GM18861 (cell line): ENCODE results near the gene SRP19.
"Not testable (repeated sequence)": the region's sequence is repeated elsewhere in the genome, so short reads cannot be mapped to it uniquely, and the experiment has no call there.

Experiments used
- ATAC-seq: cut with Tn5 transposase; IDR thresholded peaks from one replicate; pipeline ENCODE4 v1.9.1; 2021; ENCODE audit not compliant: unreplicated experiment

Gene SRP19

DNA sequence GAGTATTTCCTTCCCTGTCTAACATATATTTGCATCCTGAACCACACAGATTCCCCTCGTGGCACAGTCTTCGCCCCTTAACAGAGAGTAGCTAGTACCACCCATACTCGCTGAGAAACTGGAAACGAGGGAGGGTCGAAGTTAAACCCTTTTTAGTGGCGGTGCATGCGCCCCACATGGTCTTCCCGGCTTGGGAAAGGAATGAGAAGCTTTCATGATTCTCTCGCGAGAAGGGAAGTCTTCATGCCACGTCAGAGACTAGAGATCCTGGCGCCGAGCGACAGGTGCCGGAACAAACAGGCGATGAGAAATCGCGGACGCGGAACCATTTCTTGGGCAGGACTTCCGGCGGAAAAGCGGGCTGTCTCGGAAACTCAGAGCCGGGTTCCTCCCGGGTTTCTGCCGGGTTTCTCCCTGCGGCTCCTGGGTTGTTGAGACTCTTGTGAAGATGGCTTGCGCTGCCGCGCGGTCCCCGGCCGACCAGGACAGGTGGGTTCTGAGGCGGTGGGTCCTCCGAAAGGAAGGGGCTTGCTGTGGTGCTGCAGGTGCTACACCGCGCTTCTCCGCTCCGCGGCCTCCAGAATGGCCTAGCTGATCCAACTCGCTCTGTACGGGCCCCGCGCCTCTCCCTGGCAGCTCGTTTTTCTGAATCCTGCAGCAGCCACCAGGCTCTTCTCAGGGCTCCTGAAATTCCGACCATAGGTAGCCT is at the start of gene SRP19:
Gene SRP19, plus strand, starts transcription at position 359 of the 709 bp plus-strand sequence. Its CDS starts 90 bp downstream, at position 449.
- ATAC-seq = peak; percentile 98

- ATAC-seq = no peak
Measured at GRCh38 chr5:112812549-112812948, 48.5 kb upstream of the SRP19 start.

- no peak for ATAC-seq
Measured at GRCh38 chr5:112820246-112820645, 40.8 kb upstream of the SRP19 start.

GRCh38 chr5:112822456-112822855 is 38.6 kb upstream of the SRP19 start:
- ATAC-seq = no peak

DNA sequence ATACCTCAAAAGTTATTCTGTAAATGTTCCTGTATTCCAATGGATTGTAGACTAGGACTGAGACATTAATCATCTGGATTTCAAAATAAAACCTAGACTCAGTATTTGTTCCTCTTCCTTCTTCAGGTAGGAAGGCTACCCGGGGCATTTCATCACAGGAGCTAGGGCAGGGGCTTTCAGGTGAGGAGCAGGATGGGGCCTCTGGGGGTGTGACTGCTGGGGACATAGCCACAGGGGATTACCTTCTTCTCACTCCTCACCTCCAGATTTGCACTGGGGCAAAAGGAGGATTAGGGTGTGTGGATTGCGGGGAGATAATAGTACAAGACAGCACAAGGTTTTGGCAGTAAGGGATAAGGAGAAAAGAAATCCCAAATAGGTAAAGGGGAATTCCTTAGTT is 37.9 kb upstream of the SRP19 start:
- ATAC-seq = no peak

DNA sequence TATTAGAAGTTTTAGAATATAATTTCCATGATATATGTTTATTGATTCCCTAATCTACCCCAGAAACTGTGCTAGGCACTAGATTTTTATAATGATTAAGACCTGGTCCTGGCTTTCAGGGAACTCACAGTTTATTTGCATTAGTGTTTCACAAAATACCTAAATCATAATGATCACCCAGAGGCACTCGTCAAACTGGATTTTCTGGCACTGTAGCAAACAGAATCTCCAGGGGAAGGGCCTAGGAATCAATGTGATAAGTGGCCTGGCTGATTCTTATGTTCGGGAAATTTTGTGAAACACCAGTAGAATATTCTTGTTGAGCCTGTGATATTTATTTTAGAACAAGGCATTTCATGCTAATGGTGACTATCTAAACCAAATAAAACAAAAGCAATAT is 37.4 kb upstream of the SRP19 start:
- no peak for ATAC-seq

DNA sequence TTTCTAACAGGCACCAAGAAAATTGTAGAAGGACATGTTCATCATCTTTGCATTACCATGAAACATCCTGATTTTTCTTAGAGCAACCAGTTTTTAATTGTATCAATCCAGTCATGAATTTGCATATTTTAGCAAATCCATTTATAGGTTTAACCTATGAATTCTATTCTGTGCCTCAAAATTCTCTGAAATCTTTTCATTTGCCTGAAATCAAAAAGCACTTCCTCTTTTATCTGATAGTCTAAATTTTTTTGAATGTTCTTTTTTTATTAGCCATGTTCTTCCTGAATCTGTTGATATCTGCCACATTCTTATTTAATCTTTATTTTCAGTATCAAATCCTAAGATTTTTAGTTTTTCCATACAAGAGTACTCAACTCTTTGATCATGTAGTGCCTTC is 36.9 kb upstream of the SRP19 start:
- ATAC-seq = no peak

- no peak for ATAC-seq
Measured at GRCh38 chr5:112830378-112830777, 30.7 kb upstream of the SRP19 start.

- no peak for ATAC-seq
Measured at GRCh38 chr5:112833971-112834370, 27.1 kb upstream of the SRP19 start.

GRCh38 chr5:112844489-112844888 is 16.6 kb upstream of the SRP19 start:
- no peak for ATAC-seq

DNA sequence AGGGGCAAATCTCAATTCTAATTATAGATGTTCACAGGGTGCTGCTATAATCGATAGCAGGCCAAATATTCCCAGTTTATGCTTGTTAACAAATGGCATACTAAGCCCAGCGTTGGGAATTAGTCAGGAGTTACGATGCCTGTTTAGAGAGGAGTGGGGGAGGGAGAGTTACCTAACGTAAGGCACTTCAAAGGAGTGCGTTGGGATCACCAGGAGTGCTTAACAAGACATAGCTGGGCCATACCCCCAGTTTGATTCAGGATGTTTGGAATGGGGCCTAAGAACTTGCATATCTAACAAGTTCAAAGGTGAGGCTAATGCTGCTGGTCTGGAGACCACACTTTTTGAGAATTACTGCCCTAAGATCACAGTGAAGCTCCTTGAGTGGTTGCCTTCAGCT is 14.5 kb upstream of the SRP19 start:
- no peak for ATAC-seq

DNA sequence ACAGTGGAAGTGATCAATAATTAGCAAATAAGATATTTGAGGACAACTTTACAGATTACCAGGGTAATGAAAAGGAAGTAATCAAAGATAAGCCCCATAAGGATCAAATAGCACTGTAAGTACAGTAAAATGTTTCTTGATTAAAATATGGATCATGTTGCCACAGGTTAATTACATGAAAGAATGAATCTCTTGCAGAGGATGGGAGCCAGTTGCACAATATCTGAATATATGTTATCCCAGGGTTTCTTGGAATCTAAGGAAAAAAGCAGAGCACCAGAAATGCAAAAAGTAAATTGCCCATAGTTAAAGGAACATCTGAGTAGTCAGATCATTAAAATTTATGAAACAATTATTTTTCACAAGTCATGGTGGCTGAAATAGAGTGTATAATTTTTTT is 13.8 kb upstream of the SRP19 start:
- ATAC-seq = no peak

DNA sequence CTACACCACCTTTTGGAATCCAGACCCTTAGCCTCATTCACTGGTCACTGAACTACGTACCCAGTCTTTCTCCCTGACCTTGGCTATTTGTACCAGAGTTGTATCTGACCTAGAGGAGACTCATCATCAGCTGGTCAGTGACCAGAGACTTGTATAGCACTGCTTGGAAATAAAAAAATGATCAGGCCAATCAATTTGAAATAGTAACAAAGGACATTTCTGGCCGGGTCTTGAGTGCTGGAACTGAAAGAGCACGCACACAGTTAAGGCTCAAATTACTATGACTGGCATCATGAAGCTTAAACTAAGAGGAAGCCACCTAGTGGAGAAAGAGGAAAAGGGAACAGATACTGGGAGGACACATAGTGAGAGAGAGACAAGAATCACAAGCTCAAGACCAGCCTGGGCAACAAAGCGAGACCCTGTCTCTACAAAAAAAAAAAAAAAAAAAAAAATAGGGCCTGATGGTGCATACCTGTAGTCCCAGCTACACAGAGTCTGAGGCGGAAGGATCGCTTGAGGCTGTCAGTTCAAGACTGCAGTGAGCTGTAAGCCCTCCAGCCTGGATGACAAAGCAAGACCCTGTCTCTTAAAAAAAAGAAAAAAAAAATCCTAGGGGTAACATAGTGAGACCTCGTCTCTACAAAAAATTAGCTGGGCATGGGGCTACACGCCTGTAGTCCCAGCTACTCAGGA is 12.8 kb upstream of the SRP19 start:
- ATAC-seq = peak; percentile 99

- no peak for ATAC-seq
Measured at GRCh38 chr5:112849912-112850311, 11.2 kb upstream of the SRP19 start.

- no peak for ATAC-seq
Measured at GRCh38 chr5:112854651-112855050, 6.4 kb upstream of the SRP19 start.

DNA sequence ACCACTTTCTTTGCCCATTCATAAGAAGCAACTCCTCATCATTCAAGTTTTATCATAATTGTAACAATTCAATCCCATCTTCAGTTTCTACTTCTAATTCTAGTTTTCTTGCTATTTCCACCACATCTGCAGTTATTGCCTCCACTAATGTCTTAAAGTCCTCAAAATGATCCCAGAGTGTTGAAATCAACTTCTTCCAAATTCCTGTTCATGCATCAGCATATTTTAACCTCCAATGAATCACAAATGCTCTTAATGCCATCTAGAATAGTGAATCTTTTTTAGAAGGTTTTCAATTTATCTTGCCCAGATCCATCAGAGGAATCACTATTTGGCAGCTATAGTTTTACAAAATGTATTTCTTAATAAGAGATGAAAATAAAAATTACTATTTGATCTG is 3.2 kb upstream of the SRP19 start:
- ATAC-seq = no peak

DNA sequence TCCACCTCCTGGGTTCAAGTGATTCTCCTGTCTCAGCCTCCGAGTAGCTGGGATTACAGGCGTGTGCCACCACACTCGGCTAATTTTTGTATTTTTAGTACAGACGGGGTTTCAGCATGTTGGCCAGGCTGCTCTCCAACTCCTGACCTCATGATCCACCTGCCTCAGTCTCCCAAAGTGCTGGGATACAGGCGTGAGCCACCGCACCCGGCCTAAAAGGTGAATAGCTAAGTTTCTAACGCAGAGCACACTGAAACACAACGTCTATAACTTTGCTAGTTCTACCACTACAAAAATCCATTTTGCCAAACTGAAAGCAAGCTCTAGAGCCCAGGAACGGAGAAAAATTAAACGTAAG is 537 bp upstream of the SRP19 start:
- not testable (repeated sequence) for ATAC-seq

GRCh38 chr5:112861638-112861985 is 525 bp downstream of the SRP19 start:
- no peak for ATAC-seq

DNA sequence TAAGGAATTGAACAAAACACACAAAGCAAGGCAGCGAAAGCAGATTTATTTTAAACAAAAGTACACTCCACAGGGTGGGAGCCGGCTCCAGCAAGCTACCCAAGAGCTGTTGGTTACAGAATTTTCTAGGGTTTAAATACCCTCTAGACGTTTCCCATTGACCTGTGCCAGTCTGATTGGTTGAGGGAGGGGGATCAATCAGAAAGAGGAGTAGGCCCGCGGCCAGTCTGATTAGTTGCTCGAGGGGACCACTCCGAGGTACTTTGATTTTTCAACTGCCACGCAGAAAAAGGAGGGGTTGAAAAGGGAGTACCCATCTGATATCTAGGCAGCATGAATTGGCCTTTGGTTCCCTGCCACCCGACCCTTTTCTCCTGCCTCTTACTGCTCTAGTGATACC is 998 bp downstream of the SRP19 start:
- ATAC-seq = no peak

GRCh38 chr5:112863549-112863948 is 2.5 kb downstream of the SRP19 start:
- ATAC-seq = no peak

DNA sequence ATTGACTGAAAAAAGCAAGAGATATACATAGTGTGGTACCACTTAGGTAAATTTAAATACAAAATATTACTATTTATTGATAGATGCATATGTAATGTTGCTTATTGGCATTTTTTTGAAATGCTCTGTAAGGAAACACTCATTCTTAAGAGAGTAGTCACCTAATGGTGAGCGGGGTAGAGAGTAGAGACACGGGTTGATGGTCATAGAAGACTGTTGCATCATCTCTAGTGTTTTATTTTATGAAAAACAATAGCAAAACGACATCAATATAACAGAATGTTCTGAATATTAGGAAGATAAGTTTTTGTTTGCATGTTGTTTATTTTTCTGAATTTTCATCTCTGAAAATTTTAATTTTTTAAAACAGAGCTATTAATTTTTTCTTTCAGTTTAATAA is 4.0 kb downstream of the SRP19 start:
- ATAC-seq = no peak

DNA sequence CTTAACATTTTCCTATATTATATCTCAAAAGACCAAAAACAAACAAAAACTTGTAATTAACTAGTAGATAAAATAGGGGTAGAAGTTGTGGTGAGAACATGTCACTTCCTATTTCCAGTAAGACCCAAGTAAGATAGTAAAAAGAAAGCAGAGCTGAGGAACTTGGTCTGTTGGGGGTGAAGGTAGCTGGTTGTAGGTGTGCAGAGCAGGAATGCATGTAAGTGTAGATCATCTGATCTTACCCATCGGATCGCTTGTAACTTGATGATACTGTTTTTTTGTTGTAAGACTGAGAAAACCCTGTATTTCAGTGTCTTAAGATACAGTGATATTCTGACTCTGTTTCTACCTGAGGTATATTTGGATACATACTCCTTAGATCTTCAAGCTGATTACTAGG is 5.7 kb downstream of the SRP19 start:
- no peak for ATAC-seq

GRCh38 chr5:112867411-112867810 is 6.3 kb downstream of the SRP19 start:
- ATAC-seq = no peak
